GM12878 (cell line): Measurements from ENCODE around the gene SPDL1. TPM values are rescaled to one million over a fixed set of nuclear protein-coding genes. Genes with fewer than 3 reads are reported as not detected.

Source experiments
- ATAC-seq: fragments of 200-7000 bp; cut with Tn5 transposase; 3 replicates; pipeline ENCODE4 v1.9.1; 2020; ENCODE audit warnings: mild to moderate bottlenecking, moderate library complexity
- BruUV-seq: library from RNA; stranded (reverse); fragments of 400-500 nt; replicated peaks from 2 replicates; lab custom pipeline; 2021; lab: Mats Ljungman, UMichigan
- CTCF ChIA-PET: fragments of 300-600 bp; sonication (Branson Sonifier 250); formaldehyde crosslinking; extraction: SDS; loops from one replicate; lab custom pipeline; 2021; ENCODE audit warnings: inconsistent platforms; lab: Yijun Ruan, JAX
- POLR2A ChIA-PET: fragments of 350-600 bp; formaldehyde crosslinking; extraction: SDS; loops from one replicate; lab custom pipeline; 2021; ENCODE audit warnings: inconsistent platforms; lab: Charles Lee
- RAD21 ChIA-PET: fragments of 300-600 bp; sonication (Branson Sonifier 250); formaldehyde crosslinking; loops from one replicate; lab custom pipeline; 2023; ENCODE audit warnings: antibody characterized with exemption; ENCODE audit not compliant: unreplicated experiment; lab: Charles Lee
- SMC1A ChIA-PET: fragments of 300-600 bp; sonication (Branson Sonifier 250); formaldehyde crosslinking; loops from one replicate; lab custom pipeline; 2023; ENCODE audit not compliant: unreplicated experiment, uncharacterized antibody; lab: Charles Lee
- DNase-seq: peaks from one replicate; pipeline ENCODE4 v3.0.0-alpha.2; 2011; ENCODE audit warnings: low read depth, low spot score
- FAIRE-seq: peaks from 3 replicates; lab custom pipeline; 2011; peaks lifted over from hg19 to GRCh38; lab: Jason Lieb, UNC
- H2AFZ ChIP-seq: 2 replicates; pipeline ENCODE4 v1.6.0; 2011; ENCODE audit warnings: low read depth, low read length, control low read depth; ENCODE audit not compliant: control insufficient read depth
- H3K27ac ChIP-seq: 2 replicates; pipeline ENCODE4 v1.5.1; 2011; ENCODE audit warnings: control low read depth; ENCODE audit not compliant: control insufficient read depth, insufficient read depth
- H3K27me3 ChIP-seq, 2 experiments: replicated peaks in 1 of 2; 2 replicates each; pipeline versions ENCODE4 v1.6.0 to v1.6.1; 2011; ENCODE audit warnings: low read length in 1 of 2; ENCODE audit not compliant: control insufficient read depth in 2 of 2, insufficient read depth in 2 of 2
- H3K36me3 ChIP-seq, 2 experiments: 2 replicates each; pipeline ENCODE4 v1.5.1; 2011; ENCODE audit warnings: low read length in 1 of 2; ENCODE audit not compliant: control insufficient read depth in 2 of 2, insufficient read depth in 2 of 2
- H3K4me1 ChIP-seq: 2 replicates; pipeline ENCODE4 v1.6.1; 2011; ENCODE audit warnings: mild to moderate bottlenecking, low read length, moderate library complexity, mixed read lengths; ENCODE audit not compliant: control insufficient read depth, insufficient read depth
- H3K4me2 ChIP-seq: 2 replicates; pipeline ENCODE4 v1.6.0; 2011; ENCODE audit warnings: control low read depth; ENCODE audit not compliant: control insufficient read depth, insufficient read depth
- H3K4me3 ChIP-seq: fragments of 200-600 bp; sonication (generic); 2 replicates; pipeline ENCODE4 v1.5.1; 2016
- H3K79me2 ChIP-seq: 2 replicates; pipeline ENCODE4 v1.6.0; 2011; ENCODE audit warnings: low read length; ENCODE audit not compliant: control insufficient read depth, insufficient read depth
- H3K9ac ChIP-seq: 2 replicates; pipeline ENCODE4 v1.8.0; 2011; ENCODE audit warnings: low read length, control low read depth, mixed read lengths; ENCODE audit not compliant: control insufficient read depth, insufficient read depth
- H3K9me3 ChIP-seq: replicated peaks from 3 replicates; pipeline ENCODE4 v1.5.1; 2011; ENCODE audit warnings: mild to moderate bottlenecking, low read length; ENCODE audit not compliant: control insufficient read depth, insufficient read depth
- H4K20me1 ChIP-seq: 2 replicates; pipeline ENCODE4 v1.6.0; 2011; ENCODE audit not compliant: control insufficient read depth, insufficient read depth
- CHD4 ChIP-seq: fragments of 200-600 bp; sonication (generic); IDR thresholded peaks from 2 replicates; pipeline ENCODE4 v1.6.1; 2016; ENCODE audit warnings: mild to moderate bottlenecking
- CREM ChIP-seq: IDR thresholded peaks from 2 replicates; pipeline ENCODE4 v1.6.1; 2014; ENCODE audit warnings: antibody characterized with exemption, low read depth
- IKZF2 ChIP-seq, 2 experiments: fragments of 450-650 bp; IDR thresholded peaks; 2 replicates each; pipeline ENCODE4 v1.6.1; 2017; ENCODE audit warnings: mild to moderate bottlenecking in 2 of 2, moderate library complexity in 2 of 2
- JUNB ChIP-seq: IDR thresholded peaks from 2 replicates; pipeline ENCODE4 v1.6.1; 2016; ENCODE audit warnings: antibody characterized with exemption, mild to moderate bottlenecking
- NFIC ChIP-seq: IDR thresholded peaks from 2 replicates; pipeline ENCODE4 v1.6.1; 2012; ENCODE audit warnings: low read depth, mild to moderate bottlenecking, inconsistent platforms, low read length, moderate library complexity
- RUNX3 ChIP-seq: IDR thresholded peaks from 2 replicates; pipeline ENCODE4 v1.6.1; 2012; ENCODE audit warnings: low read length, inconsistent platforms
- TCF7 ChIP-seq: IDR thresholded peaks from 2 replicates; pipeline ENCODE4 v1.6.1; 2014; ENCODE audit warnings: antibody characterized with exemption, borderline replicate concordance
- YBX1 ChIP-seq: fragments of 450-650 bp; IDR thresholded peaks from 2 replicates; pipeline ENCODE4 v1.6.1; 2016; ENCODE audit warnings: antibody characterized with exemption
- ZBTB33 ChIP-seq: fragments of 450-650 bp; IDR thresholded peaks from 2 replicates; pipeline ENCODE4 v1.6.1; 2017; ENCODE audit warnings: mild to moderate bottlenecking
- WGBS: methylation state at CpG from one replicate; pipeline ENCODE4 v1.1.6; 2016; ENCODE audit warnings: low lambda C conversion rate; ENCODE audit not compliant: insufficient replicate concordance, insufficient coverage; ENCODE audit errors: missing lambda C conversion rate; 5-methylcytosine and 5-hydroxymethylcytosine counted together
- in situ Hi-C: fragments of 300-500 bp; cut with MboI; formaldehyde crosslinking; loops from 9 replicates; pipeline ENCODE4 v1.14.3; 2018; ENCODE audit warnings: mixed read lengths
- intact Hi-C: fragments of 100-400 bp; cut with micrococcal nuclease; formaldehyde crosslinking; loops from one replicate; pipeline ENCODE4 v1.14.2; 2022; ENCODE audit not compliant: unreplicated experiment
- polyA plus RNA-seq, 11 experiments: library from polyadenylated mRNA; depleted of rRNA in 4 of 11; unstranded in 6 of 11; stranded (reverse) in 5 of 11; fragments of >200 nt; fragmentation: Nextera tagmentation in 4 of 11; fragmentation: Illumina TruSeq in 1 of 11; extraction: Ambion mirVana in 4 of 11; extraction: Trizol in 1 of 11; gene quantifications; 1 replicate in 1 of 11; 2 replicates in 10 of 11; pipeline versions ENCODE4 v1.2.1 to v1.2.3, GENCODE V29; 2011 to 2016; ENCODE audit warnings: inconsistent platforms in 2 of 11, missing spikeins in 2 of 11, low read depth in 1 of 11
- total RNA-seq, 4 experiments: library from RNA; depleted of rRNA in 3 of 4; stranded (reverse); fragments of >200 nt in 3 of 4; fragmentation: Illumina TruSeq in 1 of 4; extraction: Trizol in 1 of 4; gene quantifications; 2 replicates each; pipeline versions ENCODE4 v1.2.1 to v1.2.3, GENCODE V29; 2013 to 2021

SPDL1 gene
- total and polyA plus RNA-seq, 10 of the 15 experiments (the other 5 are each of a cell fraction or from before 2014, with no cell fraction given), result 34.2 to 69.9 (median 46.0) TPM

DNA sequence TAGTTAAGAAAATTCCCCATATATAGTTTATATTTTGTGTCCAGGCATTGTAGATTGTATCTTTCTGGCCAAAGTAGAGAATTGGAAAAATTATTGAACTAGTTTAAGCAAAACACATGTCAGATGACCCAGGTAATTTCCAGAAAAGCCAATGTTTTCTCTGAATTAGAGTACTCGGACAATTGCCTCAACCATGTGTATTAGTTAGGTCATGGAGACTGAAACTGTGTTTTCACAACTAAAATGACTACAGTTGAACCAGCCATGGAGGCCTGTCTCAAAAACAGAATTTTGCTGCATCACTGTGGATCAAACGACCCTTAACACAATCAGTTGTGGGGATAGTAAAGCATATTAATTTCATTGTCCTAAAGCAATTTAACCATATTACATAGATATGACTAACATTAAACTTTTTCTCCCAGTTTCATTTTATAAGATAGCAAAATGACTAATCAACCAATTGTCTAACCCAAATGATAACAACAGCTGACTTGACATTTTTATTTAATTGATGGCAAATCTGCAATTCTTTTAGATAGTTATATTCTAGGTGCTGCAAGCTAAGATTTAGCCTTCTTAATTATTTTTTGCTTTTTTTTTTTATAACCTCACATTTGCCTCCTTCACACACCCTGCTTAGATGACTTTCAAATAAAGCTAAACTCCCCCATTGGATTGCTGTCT, 39.2 kb upstream of the SPDL1 start (continued):
- TF ChIP-seq ZBTB33, result no peak
- TF ChIP-seq, all 136 proteins: peak for 3

- ChIA-PET RAD21 (interaction anchor here (0.9 kb wide), 1 partner anchor 53 kb away, joined by 4 read pairs; no protein-coding TSS in a partner anchor), CTCF (interaction anchor here (1.0 to 1.2 kb wide), 2 partner anchors 38 to 597 kb away, joined by 3 to 5 read pairs; partner anchors contain the start of gene SPDL1), POLR2A (interaction anchor here (0.6 to 0.7 kb wide), 3 partner anchors 9 to 1690 kb away, joined by 3 to 4 read pairs (median 3); no protein-coding TSS in a partner anchor), SMC1A (interaction anchor here (1.6 kb wide), 1 partner anchor 10 kb away, joined by 4 read pairs; no protein-coding TSS in a partner anchor)
- Histone ChIP-seq H3K79me2 (no peaks in the 10 kb centered on the region), H3K27ac (no peak overlapping the region), H3K9ac (no peak overlapping the region), H3K4me3 (no peak overlapping the region), H3K4me1 (no peaks in the 10 kb centered on the region), H3K4me2 (no peak overlapping the region), H3K36me3 (no peaks in the 10 kb centered on the region), H3K27me3 (0 out of 4 replicates have a peak, but pooled peaks cover 0 to 1% of the 10 kb centered on the region in 2 experiments), H4K20me1 (no peaks in the 10 kb centered on the region), H3K9me3 (no peaks in the 10 kb centered on the region), H2AFZ (no peak overlapping the region)
- ATAC-seq (peak; percentile 78), FAIRE-seq (no peak), DNase-seq (no peak)
- BruUV-seq, result no TSS peak
- in situ Hi-C loops (no loop called here), intact Hi-C loops (loop anchor here (5.0 kb wide), 1 partner anchor 243 kb away; the partner anchor contains the start of gene SLIT3)
- peak; percentile 25; the same call in 1 of the 2 replicates for TF ChIP-seq NFIC
- TF ChIP-seq CHD4, result no peak
- 0 out of 2 replicates have a peak, but pooled peaks have one; percentile 21 for TF ChIP-seq CREM
- TF ChIP-seq RUNX3, result peak; percentile 41; the same call in 1 of the 2 replicates
- peak; percentile 61 for TF ChIP-seq TCF7
- TF ChIP-seq YBX1, result no peak
- TF ChIP-seq JUNB, result peak; percentile 83
- 0 out of 4 replicates have a peak, but pooled peaks of 1 of the 2 experiments have one; percentile 22 for TF ChIP-seq IKZF2 (IDR thresholded peaks at IDR 0.05)
- WGBS, result 0% methylated on average over 1 of the region's 1 CpG
Measured at GRCh38 chr5:169545762-169546161, 37.8 kb upstream of the SPDL1 start.
